CD4-positive, alpha-beta T cell treated with Interferon alpha-2 for 1 hour (primary cell): Measurements from ENCODE around the gene SEPSECS.
"Not testable (repeated sequence)": the region's sequence is repeated elsewhere in the genome, so short reads cannot be mapped to it uniquely, and the experiment has no call there.

Experiments
- DNase-seq, 2 donors: peaks; one replicate each; pipeline ENCODE4 v3.0.0-alpha.2; 2020 to 2022

SEPSECS gene

GRCh38 chr4:25108556-25108955 is 51.7 kb downstream of the SEPSECS start:
- no peak for DNase-seq

GRCh38 chr4:25107827-25108516 is 52.3 kb downstream of the SEPSECS start:
- no peak for DNase-seq

GRCh38 chr4:25106363-25107151 is 53.7 kb downstream of the SEPSECS start:
- no peak for DNase-seq

GRCh38 chr4:25104591-25104990 is 55.7 kb downstream of the SEPSECS start:
- DNase-seq: no peak

GRCh38 chr4:25103418-25103817 is 56.8 kb downstream of the SEPSECS start:
- DNase-seq: no peak

GRCh38 chr4:25101836-25102235 is 58.4 kb downstream of the SEPSECS start:
- no peak for DNase-seq

GRCh38 chr4:25100710-25101109 is 59.5 kb downstream of the SEPSECS start:
- DNase-seq: no peak

GRCh38 chr4:25100021-25100555 is 60.2 kb downstream of the SEPSECS start:
- DNase-seq: no peak

GRCh38 chr4:25098964-25099891 is 61.0 kb downstream of the SEPSECS start:
- DNase-seq: no peak

- DNase-seq: no peak
Measured at GRCh38 chr4:25096981-25097443, 63.2 kb downstream of the SEPSECS start.

GRCh38 chr4:25096251-25096980 is 63.8 kb downstream of the SEPSECS start:
- DNase-seq: no peak

GRCh38 chr4:25095837-25096236 is 64.4 kb downstream of the SEPSECS start:
- DNase-seq: no peak

- DNase-seq: no peak
Measured at GRCh38 chr4:25092139-25092538, 68.1 kb downstream of the SEPSECS start.

GRCh38 chr4:25090516-25090915 is 69.7 kb downstream of the SEPSECS start:
- no peak for DNase-seq

- no peak for DNase-seq
Measured at GRCh38 chr4:25089051-25089763, 71.0 kb downstream of the SEPSECS start.

- no peak for DNase-seq
Measured at GRCh38 chr4:25088093-25088952, 71.9 kb downstream of the SEPSECS start.

- DNase-seq: no peak
Measured at GRCh38 chr4:25085671-25086070, 74.6 kb downstream of the SEPSECS start.

GRCh38 chr4:25083441-25083840 is 76.8 kb downstream of the SEPSECS start:
- not testable (repeated sequence) for DNase-seq

- DNase-seq: no peak
Measured at GRCh38 chr4:25081866-25082471, 78.3 kb downstream of the SEPSECS start.

- no peak for DNase-seq
Measured at GRCh38 chr4:25080571-25080970, 79.7 kb downstream of the SEPSECS start.
